HL-60 (cell line): ENCODE data around the gene RPIA.

ENCODE experiments used
- DNase-seq, 2 experiments: peaks; one replicate each; pipeline ENCODE4 v3.0.0-alpha.2; 2010 to 2020; ENCODE audit warnings: low read depth in 1 of 2, low spot score in 1 of 2
- H3K27ac ChIP-seq: fragments of 250-450 bp; sonication (Bioruptor Pico); replicated peaks from 2 replicates; pipeline ENCODE4 v1.5.1; 2020; ENCODE audit warnings: mild to moderate bottlenecking, moderate library complexity
- H3K27me3 ChIP-seq: fragments of 250-450 bp; sonication (Bioruptor Pico); 2 replicates; pipeline ENCODE4 v1.5.1; 2021; ENCODE audit warnings: mild to moderate bottlenecking, moderate library complexity; ENCODE audit not compliant: insufficient read depth, poor library complexity, severe bottlenecking
- H3K4me3 ChIP-seq: replicated peaks from 2 replicates; pipeline ENCODE4 v1.5.1; 2011; ENCODE audit warnings: mild to moderate bottlenecking, control low read depth, low read length; ENCODE audit not compliant: insufficient read depth
- GABPA ChIP-seq: IDR thresholded peaks from 2 replicates; pipeline ENCODE4 v1.6.1; 2012; ENCODE audit warnings: low read depth
- POLR2AphosphoS5 ChIP-seq: IDR thresholded peaks from 2 replicates; pipeline ENCODE4 v1.6.1; 2012; ENCODE audit warnings: low read depth
- SPI1 ChIP-seq: IDR thresholded peaks from 2 replicates; pipeline ENCODE4 v1.6.1; 2012; ENCODE audit warnings: low read depth, mild to moderate bottlenecking, borderline replicate concordance
- TF ChIP-seq, protein P1 (sequence below): IDR thresholded peaks from 2 replicates; pipeline ENCODE4 v1.6.1; 2012; ENCODE audit warnings: low read depth; ENCODE audit not compliant: insufficient replicate concordance
- TF ChIP-seq, protein P2 (sequence below): IDR thresholded peaks from one replicate; pipeline ENCODE4 v1.5.1; 2011; ENCODE audit warnings: low read length, control low read depth, inconsistent platforms; ENCODE audit not compliant: insufficient read depth

The RPIA gene

DNA sequence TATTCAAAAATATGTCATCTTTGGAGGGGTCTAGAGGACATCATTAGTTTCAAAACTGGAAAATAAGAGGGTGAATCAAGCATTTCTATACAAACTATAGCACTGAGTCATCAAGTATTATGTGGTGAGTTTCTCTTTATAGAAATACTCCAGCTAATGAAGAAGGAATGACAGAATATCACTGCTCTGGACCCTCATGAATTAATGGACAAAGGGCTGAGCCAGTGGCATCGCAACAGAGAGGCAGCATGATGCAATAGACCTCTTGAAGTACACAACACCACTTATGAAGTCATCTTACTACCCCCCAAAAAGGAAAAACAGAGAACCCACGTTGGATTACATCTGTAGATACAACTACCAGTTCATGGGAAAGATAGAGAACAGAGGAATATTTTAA, 36.8 kb upstream of the RPIA start:
- Histone ChIP-seq H3K4me3 (no peak overlapping the region), H3K27me3 (no peaks in the 10 kb centered on the region), H3K27ac (no peak overlapping the region)
- DNase-seq = no peak
- no peak for TF ChIP-seq POLR2AphosphoS5
- no peak for TF ChIP-seq SPI1
- no peak for TF ChIP-seq GABPA
- TF ChIP-seq, protein P1, sequence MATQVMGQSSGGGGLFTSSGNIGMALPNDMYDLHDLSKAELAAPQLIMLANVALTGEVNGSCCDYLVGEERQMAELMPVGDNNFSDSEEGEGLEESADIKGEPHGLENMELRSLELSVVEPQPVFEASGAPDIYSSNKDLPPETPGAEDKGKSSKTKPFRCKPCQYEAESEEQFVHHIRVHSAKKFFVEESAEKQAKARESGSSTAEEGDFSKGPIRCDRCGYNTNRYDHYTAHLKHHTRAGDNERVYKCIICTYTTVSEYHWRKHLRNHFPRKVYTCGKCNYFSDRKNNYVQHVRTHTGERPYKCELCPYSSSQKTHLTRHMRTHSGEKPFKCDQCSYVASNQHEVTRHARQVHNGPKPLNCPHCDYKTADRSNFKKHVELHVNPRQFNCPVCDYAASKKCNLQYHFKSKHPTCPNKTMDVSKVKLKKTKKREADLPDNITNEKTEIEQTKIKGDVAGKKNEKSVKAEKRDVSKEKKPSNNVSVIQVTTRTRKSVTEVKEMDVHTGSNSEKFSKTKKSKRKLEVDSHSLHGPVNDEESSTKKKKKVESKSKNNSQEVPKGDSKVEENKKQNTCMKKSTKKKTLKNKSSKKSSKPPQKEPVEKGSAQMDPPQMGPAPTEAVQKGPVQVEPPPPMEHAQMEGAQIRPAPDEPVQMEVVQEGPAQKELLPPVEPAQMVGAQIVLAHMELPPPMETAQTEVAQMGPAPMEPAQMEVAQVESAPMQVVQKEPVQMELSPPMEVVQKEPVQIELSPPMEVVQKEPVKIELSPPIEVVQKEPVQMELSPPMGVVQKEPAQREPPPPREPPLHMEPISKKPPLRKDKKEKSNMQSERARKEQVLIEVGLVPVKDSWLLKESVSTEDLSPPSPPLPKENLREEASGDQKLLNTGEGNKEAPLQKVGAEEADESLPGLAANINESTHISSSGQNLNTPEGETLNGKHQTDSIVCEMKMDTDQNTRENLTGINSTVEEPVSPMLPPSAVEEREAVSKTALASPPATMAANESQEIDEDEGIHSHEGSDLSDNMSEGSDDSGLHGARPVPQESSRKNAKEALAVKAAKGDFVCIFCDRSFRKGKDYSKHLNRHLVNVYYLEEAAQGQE = no peak

DNA sequence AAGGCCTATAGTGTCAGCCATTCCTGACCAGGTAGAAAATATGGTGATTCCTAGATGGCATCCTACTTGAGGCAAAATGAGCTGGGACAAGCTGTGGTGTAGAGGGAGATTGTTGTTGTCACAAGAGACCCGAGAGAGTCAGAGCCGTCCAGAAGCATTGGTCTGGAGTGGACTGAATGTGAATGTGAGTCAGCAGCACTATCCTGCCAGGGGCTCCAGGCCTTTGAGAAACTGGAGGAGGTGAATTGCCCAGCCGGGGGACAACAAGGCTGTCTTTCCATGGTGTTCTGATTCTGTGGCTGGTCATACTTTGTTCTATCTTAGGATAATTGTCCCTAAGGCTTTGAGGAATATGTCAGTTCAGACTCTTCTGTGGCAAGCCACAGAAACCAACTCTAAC, 34.8 kb upstream of the RPIA start:
- no peak for DNase-seq
- no peak for TF ChIP-seq GABPA
- TF ChIP-seq, protein P2, sequence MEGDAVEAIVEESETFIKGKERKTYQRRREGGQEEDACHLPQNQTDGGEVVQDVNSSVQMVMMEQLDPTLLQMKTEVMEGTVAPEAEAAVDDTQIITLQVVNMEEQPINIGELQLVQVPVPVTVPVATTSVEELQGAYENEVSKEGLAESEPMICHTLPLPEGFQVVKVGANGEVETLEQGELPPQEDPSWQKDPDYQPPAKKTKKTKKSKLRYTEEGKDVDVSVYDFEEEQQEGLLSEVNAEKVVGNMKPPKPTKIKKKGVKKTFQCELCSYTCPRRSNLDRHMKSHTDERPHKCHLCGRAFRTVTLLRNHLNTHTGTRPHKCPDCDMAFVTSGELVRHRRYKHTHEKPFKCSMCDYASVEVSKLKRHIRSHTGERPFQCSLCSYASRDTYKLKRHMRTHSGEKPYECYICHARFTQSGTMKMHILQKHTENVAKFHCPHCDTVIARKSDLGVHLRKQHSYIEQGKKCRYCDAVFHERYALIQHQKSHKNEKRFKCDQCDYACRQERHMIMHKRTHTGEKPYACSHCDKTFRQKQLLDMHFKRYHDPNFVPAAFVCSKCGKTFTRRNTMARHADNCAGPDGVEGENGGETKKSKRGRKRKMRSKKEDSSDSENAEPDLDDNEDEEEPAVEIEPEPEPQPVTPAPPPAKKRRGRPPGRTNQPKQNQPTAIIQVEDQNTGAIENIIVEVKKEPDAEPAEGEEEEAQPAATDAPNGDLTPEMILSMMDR = no peak
- TF ChIP-seq POLR2AphosphoS5 = no peak
- no peak for TF ChIP-seq SPI1
- TF ChIP-seq, protein P1 = no peak
- H3K27ac ChIP-seq = no peak overlapping the region
- H3K4me3 ChIP-seq = no peak overlapping the region
- no peaks in the 10 kb centered on the region for H3K27me3 ChIP-seq

DNA sequence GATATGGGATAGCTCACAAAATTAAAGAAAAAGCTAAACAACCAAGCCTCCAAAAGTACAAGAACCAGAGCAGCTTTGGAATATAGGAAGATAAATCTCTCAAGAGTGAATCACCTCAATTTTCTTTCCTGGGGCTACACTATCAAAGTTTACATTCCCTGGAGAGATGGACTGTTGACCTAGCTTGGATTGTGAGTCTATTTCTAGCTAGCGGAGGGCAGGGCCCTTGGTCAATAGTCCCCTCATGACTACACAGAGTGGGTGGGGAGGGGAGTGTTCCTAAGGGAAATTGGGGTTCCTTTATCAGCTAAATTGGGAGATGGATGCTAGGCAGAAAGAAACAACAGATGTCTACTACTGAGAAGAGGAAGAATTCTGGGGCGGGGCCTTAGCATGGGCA, 34.3 kb upstream of the RPIA start:
- Histone ChIP-seq H3K27me3 (no peaks in the 10 kb centered on the region), H3K4me3 (no peak overlapping the region), H3K27ac (no peak overlapping the region)
- TF ChIP-seq, protein P1 = no peak
- TF ChIP-seq GABPA (no peak), POLR2AphosphoS5 (no peak), SPI1 (no peak)
- TF ChIP-seq, protein P2 = no peak
- no peak for DNase-seq

DNA sequence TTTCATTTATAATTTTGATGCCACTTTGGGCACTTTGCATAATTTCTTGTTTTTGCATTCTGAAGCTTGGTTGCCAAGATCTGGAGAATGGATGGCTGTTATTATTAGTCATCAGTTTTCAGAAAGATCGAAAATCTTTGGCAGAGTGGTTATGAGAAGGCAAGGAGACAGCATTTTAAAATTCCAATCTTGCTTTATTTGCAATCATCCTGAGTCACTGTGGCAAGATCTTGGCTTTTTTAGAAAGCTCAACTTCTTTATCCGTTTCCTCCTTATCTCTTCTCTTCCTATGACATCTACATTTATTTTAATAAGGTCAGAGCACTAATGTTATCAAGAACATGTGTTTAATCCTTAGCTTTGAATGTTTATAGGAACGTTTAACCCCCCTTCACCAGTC, 33.1 kb upstream of the RPIA start:
- no peak overlapping the region for H3K4me3 ChIP-seq
- no peaks in the 10 kb centered on the region for H3K27me3 ChIP-seq
- TF ChIP-seq, protein P1 = no peak
- TF ChIP-seq SPI1 = no peak
- TF ChIP-seq, protein P2 = no peak
- no peak for TF ChIP-seq GABPA
- no peak for TF ChIP-seq POLR2AphosphoS5
- no peak for DNase-seq
- H3K27ac ChIP-seq = no peak overlapping the region
